Stimulated activated CD8-positive, alpha-beta memory T cell treated with anti-CD3 and anti-CD28 coated beads, Interleukin-7, amount 100 ng/mL, for 4 hours (primary cell): ENCODE data around the gene MIOX.

Experiments
- DNase-seq, 2 donors: peaks; one replicate each; pipeline ENCODE4 v3.0.0-alpha.2; 2020; ENCODE audit warnings: low read depth in 2 of 2

MIOX gene

DNA sequence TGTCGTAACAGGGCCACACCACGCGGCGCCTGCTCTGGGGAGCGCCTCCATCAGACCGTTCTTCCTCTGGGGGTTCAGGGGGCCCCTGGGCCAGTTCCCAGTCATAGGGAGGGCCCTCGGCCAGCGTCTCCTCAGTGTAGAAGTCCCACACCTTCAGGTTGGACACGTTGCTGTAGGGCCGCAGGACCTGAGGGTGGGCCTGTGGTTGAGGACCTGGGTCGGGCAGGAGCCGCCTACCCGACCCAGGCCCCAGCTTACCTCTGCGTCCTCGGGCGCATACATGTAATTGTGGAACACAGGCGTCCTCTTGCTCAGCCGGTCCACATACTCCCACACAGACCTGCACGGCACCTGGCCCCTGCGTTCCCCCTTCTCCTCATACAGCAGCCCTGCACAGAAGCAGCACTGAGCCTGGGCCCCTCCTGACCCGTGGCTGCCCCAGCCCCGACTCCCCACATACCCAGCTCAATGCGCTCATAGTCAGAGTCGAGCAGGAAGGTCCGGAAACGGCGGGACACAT is 32.0 kb upstream of the MIOX start:
- no peak for DNase-seq

DNA sequence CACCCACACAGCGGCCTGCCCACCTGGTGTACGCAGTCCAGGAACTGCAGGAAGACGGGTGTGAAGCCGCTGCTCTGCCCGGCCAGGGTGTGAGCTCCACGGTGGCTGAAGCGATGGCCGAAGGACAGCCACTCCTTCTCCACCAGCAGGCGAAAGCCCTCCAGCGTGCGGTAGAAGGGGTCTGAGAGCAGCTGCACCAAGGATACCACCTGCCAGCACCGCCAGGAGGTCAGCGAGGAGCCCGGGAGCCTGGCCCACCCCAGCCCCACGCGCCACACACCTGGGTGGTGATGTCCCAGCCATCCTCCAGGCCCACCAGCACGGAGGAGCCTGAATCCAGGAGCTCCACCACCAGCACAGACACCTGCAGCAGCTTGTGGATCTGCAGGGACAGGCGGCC is 31.5 kb upstream of the MIOX start:
- no peak for DNase-seq

DNA sequence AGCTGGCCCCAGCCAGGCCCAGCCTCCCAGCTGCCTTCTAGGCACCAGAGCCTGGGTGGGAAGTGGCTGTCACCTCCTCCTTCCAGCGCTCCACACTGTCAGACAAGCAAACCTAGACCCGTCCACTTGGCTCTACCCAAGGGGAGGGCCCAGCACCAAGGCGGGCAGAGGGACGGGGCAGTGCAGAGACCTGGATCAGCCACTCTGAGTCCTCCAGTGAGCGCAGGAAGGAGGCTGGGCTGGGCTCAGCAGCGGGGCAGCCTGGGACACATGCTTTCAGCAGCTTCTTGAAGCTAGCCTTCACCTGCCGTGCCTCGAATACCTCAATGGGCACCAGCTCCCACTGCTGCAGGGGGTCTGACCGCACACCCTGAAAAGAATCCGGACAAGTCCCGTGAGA is 30.6 kb upstream of the MIOX start:
- DNase-seq = no peak

DNA sequence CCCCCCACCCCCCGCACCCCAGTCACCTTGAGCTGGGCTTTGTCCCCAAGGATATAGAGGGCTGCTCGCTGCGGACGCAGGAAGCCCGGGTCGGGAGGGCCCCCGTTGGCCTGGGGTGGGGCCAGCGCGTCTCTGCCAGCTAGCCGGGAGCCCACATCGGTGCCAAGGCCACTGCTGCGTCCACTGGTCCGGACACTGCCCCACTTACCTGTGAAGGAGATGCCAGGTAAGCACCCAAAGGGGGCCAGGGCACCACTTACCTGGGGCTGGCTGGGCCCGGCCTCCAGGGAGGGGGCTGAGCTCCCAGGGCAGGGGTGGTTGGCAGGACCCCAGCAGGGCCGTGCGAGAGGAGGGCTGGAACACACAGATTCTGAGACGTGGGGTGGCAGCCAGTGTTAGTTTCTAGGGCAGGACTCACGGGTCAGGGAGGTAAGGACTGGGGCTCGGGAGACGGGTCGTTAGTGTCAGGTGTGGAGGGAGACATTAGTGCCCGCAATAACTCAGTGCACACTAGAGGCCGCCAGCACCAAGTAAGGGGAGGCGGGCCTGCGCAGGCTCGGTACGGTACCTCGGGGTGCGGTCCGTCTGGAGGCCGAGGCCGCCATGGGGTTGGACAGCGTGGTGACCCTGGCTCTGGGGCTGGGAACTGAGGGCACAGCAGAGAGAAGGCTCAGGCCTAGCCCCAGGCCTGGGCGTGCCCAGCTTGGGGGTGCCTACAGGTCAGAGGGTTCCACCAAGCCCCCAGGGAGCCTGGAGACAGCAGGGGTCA is 30.0 kb upstream of the MIOX start:
- DNase-seq = no peak

DNA sequence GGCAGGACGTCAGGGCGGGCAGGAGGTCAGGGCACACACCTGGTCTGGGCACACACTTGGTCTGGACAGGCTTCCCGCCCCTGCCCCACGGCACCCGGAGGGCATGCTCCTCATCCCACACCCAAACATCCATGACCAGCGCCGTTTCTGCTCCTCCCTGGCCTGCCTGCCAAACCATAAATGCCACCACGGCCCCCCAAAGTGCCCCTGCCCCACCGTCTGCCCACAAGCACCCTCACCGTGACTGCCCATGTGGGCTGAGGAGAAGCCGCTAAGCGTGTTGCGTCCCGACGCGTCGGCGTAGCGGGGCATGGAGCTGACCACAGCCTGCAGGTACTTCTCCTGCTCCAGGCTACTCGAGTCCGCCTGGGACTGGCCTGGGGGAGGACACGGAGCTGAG is 27.6 kb upstream of the MIOX start:
- DNase-seq = no peak

DNA sequence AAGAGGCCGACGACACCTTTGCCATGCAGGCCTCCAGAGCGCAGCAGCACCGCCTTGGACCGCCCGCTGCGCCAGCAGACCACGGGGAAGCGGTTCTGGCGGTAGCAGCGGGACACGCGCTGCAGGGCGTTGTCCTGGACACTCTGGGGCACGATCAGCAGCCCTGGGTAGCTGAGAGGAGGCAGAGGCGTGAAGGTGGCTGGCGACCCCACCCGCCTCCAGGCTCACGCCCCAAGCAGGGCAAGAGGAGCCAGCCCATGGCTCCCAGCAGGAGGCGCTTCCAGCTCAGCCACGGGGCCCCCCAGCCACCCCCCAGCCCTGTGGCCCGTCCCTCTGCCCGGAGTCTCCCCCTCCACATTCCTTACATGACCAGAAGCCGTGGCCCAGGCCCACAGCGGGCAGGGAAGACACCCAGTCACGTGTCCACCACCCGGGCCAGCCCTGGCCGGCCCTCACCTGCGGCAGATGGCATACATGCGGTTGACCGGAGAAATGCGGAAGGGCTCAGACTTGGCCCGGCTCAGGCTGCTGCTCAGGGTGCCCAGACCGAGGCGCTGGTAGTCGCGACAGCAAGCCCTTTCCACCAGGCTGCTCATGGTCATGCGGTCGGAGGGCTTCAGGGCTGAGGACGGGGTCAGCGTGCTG is 27.0 kb upstream of the MIOX start:
- no peak for DNase-seq

DNA sequence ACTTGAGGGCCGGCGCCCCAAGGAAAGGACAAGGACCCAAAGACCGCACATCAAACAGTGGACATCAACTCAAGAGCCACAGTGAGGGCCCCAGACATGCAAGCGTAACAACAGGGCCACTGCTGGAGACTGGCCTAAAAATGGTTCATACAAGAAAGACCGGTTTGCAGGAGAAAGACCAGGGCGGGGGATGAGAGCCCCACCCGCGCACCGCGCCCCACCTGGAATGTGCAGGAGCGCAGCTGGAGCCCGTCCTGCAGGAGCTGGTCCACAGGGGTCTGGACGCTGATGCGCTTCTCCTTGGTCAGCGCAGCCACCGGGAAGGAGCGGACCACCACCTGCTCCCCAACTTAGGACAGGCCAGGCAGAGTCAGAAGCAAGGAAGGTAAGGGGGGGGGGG is 25.7 kb upstream of the MIOX start:
- DNase-seq = no peak

DNA sequence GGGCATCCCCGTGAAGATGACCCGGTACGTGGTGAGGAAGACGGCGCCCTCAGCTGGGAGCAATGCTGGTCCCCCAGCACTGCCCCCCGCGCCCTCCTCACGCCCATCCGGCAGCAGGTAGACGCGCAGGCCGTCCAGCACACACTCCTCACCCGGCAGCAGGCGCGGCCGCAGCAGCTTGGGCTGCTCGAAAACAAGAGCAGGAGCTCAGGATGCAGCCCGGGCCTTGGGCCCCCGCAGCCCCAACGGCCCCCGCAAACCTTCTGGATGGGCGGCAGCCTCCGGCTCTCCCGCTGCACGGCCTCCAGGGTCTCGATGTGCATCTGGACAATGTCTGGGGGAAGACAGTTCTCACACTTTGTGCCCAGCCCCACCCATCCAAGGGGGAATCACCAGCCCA is 25.1 kb upstream of the MIOX start:
- DNase-seq = no peak

DNA sequence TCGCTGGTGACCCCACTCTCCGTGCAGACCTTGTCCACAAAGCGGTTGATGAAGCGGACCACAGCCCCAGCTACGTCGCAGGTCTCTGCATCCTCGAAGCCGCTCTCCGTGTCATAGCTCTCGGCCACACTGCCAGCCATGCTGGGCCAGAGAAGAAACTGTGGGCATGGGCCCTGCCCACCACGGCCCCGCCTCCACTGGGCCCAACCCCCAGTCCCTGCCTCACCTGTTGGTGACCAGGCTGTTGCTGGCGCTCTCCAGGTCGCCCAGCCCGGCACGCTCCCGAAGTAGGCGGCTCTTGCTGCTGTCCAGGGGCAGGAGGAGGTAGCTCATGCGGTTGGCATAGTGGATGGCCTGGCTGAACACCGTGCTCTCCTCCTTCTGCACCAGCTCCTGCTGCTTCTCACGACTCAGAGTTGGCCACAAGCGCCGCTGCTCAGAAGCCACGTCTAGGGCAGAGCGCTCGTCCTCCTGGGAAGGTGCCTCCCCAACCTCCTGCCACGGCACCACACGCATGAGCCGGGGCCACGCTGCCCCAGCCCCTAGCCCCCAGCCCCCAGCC is 24.6 kb upstream of the MIOX start:
- DNase-seq = no peak

DNA sequence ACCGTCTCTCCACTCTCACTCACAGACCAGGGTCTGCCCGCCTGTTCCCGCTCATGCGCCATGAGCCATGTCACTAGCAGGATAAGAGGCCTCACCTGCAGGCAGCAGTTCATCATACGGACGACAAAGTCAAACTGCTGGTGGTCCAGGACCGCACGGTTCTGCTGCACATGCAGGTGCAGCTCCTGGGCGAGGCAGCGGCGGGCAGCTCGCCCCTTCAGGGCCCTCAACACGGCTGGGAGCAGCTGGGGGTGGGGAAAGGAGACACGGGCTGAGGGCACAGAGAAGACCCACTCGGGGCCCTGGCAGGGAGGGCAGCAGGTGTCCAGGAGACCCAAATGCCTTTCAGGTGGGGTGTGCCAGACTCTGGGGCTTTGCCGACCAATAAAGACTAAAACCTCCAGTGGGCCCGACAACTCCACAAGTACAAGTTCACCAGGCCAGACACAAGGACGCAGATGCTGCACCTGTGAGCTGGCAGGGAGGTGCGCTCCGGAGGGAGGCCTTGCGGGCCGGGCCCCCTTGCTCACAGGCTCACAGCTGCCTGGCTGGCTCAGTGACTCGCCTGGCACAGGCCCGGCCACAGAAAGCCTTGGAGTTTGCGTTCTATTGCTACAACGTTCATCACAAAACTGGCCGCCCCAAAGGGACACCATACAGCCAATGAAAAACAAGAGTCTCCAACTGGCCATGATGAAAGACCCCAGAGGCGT is 23.3 kb upstream of the MIOX start:
- no peak for DNase-seq

DNA sequence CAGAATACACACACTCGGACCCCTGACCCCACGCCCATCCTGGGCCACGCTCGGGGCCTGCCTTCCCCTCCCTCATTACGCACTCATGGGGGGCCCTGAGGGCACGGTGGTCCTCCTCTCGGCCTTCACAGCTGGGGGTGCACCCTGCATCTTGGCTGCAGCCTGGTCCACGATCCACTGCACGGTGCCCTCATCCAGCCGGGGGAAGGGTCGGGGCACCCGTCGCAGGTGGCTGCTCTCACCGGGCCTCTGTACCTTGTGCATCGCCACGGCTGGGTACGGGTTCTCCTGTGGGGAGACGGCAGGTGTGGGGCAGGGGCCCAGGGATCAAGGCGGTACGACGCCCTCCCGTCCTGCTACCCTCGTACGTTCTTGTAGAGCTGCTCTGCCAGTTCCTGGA is 22.2 kb upstream of the MIOX start:
- no peak for DNase-seq

DNA sequence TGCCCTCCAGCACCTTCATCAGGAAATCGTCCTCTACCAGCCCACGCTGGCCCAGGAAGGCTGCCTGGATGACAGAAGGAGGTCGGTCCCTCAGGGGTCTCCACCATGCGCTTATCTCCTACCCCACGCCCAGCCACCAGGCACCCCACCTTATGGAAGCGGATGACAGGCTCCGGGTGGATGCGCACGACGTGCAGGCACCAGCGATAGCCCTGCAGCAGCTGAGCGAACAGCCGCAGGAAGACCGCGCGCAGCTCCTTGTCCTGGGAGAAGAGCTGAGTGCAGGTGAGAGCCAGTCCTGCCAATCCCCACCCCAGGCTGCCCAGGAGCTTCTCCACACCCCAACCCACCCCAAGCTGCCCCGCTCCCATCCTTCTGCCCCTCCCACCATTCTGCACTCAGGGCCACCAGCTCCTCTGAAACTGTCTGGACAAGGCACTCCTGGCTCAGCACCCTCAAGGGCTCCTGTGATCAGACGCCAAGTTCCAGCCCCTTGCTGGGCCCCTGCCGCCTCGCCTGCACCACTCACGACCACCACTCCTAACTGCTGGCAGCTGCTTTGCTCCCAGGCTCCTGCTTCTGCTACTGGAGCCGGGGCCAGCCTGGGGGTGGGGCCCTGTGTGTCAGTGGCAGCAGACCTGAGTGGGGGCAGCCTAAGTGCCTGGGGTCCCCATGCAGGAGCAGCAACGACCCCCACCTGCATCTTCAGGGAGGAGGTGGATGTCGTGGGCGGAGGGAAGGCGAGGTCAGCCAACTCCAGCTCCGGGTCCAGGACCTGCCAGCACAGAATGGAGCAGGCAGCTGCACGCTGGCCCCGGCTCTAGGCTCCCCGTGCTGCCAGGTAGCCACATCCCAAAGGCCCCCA is 21.4 kb upstream of the MIOX start:
- DNase-seq = no peak

DNA sequence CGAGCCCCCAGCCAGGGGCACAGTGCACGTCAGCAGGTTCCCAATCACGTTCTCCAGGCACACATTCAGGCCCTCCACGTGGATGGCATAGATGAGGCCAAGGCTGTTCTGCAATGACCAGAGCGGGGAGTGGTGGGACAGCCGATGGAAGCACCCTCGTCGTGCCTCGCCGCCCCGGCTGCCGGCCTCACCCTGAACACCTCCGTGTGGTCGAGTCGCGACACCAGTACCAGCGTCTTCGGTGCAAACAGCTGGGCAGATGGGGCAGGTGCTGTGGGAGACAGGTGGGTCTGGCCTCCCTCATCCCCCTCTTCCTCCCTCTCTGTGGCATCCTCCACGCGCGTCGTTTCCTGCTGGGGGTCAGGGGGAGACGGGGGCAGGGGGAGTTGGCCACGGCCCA is 19.3 kb upstream of the MIOX start:
- DNase-seq = no peak

DNA sequence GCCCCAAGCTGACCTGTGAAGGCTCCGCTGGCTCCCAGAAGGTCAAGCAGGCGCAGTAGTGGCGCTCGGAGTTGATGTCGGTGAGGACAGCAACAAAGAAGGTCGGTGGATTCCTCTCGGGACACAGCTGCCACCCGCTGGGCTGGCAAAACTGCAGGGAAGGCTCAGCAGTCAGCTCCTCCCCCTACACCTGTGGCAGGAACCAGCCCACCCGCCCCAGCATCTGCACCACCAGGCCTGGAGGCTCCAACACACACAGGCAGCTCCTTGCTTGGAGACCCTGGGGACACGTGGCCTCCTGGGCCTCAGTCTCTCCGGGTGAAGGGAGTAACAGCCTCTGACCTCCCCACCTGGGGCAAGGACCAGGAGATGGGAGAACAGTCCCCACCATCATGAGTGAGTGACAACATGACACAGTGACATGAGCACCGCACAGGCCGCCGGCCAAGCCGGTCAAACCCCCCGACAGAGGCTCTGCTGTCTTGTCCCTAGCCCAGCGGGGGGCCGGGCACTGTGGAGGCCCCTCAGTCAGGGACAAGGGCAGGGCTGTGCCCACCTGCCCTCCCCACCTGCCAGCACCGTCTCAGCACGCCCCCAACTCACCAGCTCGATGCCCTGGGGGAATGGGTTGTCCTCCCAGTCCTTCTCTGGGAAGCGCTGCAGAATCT is 18.8 kb upstream of the MIOX start:
- DNase-seq = no peak

DNA sequence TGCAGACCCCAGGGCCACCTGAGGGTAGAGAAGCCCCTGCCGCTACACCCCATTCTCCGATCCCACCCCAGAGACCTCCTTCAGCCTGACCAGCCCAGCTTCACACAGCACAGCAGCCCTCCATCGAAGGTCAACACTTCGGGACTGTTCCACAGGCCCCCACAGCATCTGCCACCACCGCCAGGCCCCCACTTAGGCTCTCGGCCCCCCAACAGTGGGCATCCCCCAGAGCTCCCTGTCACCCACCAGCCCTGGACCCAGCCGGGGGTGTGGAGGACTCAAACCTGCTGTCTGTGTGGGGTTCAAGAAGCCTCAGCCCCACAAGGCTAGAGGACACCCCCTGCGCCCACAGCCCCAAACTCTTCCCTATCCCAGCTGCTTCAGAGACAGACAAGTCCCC is 18.0 kb upstream of the MIOX start:
- DNase-seq = no peak

DNA sequence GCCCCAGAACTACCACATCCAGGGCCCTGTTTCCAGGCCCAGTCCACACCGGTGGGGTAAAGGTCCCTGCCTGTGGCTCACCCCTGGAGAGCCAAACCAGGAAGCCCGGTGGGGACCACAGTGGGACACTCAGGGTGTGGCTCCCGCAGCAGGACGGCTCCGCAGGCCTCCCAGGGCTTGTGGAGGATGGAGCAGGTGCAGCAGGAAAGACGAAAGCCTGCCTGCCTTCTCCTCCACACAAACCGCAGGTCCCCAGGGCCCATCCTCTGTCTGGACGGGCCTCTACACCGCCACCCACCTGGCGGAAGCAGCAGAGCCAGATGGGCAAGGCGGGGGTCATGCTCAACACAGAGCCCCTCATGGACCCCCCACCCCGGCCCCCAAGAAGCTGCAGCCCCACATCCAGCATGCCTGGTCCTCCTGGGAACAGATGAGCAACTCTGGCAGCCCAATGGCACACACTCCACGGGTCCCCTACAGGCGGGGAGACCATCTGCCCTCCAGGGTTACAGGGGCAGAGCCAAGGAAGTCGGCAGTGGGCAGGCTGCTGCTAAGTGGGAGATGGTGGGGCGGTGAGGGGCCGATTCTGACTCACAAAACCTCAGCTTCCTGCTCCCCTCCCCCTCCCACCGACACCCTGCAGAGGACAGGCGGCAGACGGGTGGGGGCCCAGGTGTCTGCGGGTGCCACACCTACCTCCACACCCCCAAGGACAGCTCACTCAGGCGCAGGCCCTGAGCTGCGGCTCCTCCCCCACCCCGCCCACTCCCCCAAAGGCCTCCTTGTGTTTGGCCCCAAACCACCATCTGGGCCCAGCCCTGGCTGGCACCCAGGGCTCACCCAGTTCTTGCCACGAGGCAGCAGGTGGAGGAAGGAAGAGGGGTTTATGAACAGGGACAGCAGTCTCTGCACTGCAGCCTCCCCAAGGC is 17.0 kb upstream of the MIOX start:
- DNase-seq = peak; percentile 97

DNA sequence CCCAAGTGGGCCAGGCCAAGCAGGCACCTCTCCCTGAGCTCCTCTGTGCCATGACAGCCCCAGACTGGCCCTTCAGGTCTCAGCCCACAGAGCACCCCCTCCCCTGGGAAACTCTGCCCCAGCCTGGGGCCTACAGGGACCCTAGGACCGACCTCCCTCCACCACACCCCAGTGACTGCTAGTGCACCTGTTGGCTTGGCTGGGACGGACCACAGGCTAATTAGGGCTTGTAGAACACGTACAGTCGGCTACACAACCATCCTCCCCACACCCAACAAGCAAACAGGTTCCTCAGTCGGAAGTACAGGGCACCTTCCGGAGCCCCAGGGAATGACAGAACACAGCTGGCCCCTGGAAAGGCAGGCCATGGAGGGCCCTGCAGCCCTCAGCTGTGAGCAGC is 16.2 kb upstream of the MIOX start:
- no peak for DNase-seq

DNA sequence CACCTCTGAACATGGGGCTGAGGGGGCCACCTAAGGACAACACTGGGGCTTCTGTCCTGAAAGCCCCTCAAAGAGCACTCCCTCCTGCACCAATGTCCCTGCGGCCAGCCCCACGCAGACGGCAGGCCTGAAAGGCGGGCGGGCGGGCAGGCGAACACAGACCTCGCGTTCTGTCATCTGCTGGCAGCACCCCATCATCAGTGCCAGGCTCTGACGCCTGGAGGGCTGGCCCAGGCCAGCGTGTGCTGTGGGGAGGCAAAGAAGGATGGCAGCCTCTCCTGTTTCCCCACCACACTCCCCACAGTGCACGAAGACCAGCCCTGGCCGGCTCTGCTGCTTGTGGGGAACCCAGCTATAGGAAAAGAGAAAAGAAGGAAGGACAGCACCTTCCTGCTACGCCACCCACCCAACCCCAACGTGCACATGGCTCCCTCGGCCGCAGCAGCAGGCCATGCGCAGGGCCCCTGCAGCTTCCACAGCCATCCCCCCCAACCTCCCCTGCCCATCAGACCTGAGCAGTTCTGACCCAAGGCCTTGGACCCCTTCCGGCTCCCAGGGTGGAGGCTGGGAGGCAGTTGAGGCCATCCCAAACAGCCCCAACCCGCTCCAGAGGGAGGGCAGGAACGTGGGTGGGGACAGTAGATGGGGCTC is 15.3 kb upstream of the MIOX start:
- no peak for DNase-seq

DNA sequence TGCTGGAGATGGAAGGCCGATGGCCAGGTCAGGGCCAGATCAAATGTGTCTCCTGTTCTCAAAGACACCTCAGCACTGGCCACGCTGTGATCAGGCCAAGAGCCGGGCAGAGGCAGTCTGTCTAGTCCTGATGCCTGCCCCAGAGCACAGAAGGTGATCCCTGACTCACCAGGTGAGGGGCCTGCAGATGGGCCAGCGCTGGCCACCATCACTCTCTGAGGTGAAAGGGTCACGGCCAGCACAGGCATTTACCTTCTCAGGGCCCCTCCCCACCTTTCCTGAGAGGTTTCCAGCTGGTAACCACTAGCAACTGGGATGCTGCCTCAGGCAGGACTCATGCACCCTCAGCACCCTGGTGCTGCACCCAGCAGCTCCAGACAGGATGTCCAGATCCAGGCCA is 14.7 kb upstream of the MIOX start:
- no peak for DNase-seq
